Measurements from ENCODE around the gene DNAJC10.

DNA sequence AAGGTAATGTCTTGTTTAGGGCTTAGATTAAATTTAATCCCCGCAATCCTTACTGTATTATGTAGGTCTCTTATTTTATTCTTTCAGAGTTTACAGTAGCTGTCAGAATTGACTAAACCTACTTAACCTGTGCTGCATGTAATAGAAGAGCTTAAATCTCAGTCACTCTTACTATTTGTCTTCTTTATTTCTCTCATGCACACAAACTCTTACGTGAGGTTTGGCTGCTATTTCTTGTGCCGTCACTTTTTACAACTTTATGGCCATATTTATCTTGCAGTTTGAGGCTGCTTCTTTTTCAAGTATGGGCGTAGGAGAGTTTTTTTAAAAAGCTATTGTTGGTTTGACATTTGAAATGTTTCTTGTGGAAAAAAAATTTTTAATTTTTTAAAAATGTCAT, 12.0 kb downstream of the DNAJC10 start:
- TF ChIP-seq, protein P1, sequence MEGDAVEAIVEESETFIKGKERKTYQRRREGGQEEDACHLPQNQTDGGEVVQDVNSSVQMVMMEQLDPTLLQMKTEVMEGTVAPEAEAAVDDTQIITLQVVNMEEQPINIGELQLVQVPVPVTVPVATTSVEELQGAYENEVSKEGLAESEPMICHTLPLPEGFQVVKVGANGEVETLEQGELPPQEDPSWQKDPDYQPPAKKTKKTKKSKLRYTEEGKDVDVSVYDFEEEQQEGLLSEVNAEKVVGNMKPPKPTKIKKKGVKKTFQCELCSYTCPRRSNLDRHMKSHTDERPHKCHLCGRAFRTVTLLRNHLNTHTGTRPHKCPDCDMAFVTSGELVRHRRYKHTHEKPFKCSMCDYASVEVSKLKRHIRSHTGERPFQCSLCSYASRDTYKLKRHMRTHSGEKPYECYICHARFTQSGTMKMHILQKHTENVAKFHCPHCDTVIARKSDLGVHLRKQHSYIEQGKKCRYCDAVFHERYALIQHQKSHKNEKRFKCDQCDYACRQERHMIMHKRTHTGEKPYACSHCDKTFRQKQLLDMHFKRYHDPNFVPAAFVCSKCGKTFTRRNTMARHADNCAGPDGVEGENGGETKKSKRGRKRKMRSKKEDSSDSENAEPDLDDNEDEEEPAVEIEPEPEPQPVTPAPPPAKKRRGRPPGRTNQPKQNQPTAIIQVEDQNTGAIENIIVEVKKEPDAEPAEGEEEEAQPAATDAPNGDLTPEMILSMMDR (IDR thresholded peaks at IDR 0.05): no peak
- no peak for TF ChIP-seq EZH2 (IDR thresholded peaks at IDR 0.05)
- no peak for TF ChIP-seq EZH2phosphoT487 (IDR thresholded peaks at IDR 0.05)

Data from neural progenitor cell (in vitro differentiated cells).